GM12872 (cell line): Measurements from ENCODE around the gene DYNLRB1.

Source experiments
- CTCF ChIP-seq: IDR thresholded peaks from 3 replicates; pipeline ENCODE4 v1.5.1; 2011; ENCODE audit warnings: low read depth, mild to moderate bottlenecking, low read length, moderate library complexity; ENCODE audit not compliant: insufficient read depth

The DYNLRB1 gene

GRCh38 chr20:34534391-34535165 lies 18.4 kb downstream of the DYNLRB1 start:
- TF ChIP-seq CTCF, result no peak

GRCh38 chr20:34535301-34535840 lies 19.1 kb downstream of the DYNLRB1 start:
- TF ChIP-seq CTCF, result no peak

GRCh38 chr20:34535857-34536256 lies 19.6 kb downstream of the DYNLRB1 start:
- TF ChIP-seq CTCF, result no peak

GRCh38 chr20:34536798-34537394 lies 20.7 kb downstream of the DYNLRB1 start:
- TF ChIP-seq CTCF, result peak; percentile 48

GRCh38 chr20:34537651-34538050 lies 21.4 kb downstream of the DYNLRB1 start:
- TF ChIP-seq CTCF, result no peak

GRCh38 chr20:34538671-34539123 lies 22.5 kb downstream of the DYNLRB1 start:
- peak; percentile 95 for TF ChIP-seq CTCF

GRCh38 chr20:34539756-34540155 lies 23.5 kb downstream of the DYNLRB1 start:
- no peak for TF ChIP-seq CTCF
